Mucosa of stomach (tissue), 1 donor: ENCODE data around the gene PCNX3.

ENCODE experiments used
- H3K27me3 ChIP-seq: one replicate; pipeline ENCODE4 v1.7.0; 2013; ENCODE audit warnings: mild to moderate bottlenecking, low read length; ENCODE audit not compliant: control insufficient read depth, insufficient read depth
- H3K36me3 ChIP-seq: one replicate; pipeline ENCODE4 v1.7.0; 2013; ENCODE audit warnings: low read length; ENCODE audit not compliant: control insufficient read depth, insufficient read depth
- H3K4me1 ChIP-seq: one replicate; pipeline ENCODE4 v1.7.0; 2013; ENCODE audit warnings: mild to moderate bottlenecking, low read length; ENCODE audit not compliant: control insufficient read depth, insufficient read depth
- H3K4me3 ChIP-seq: one replicate; pipeline ENCODE4 v1.7.0; 2013; ENCODE audit warnings: low read length
- H3K9ac ChIP-seq: one replicate; pipeline ENCODE4 v1.7.0; 2013; ENCODE audit warnings: mild to moderate bottlenecking, low read length, moderate library complexity
- H3K9me3 ChIP-seq: one replicate; pipeline ENCODE4 v1.7.0; 2013; ENCODE audit warnings: mild to moderate bottlenecking, low read length, moderate library complexity; ENCODE audit not compliant: control insufficient read depth
- donor health status: Pancreatic carcinoma.

Gene PCNX3

DNA sequence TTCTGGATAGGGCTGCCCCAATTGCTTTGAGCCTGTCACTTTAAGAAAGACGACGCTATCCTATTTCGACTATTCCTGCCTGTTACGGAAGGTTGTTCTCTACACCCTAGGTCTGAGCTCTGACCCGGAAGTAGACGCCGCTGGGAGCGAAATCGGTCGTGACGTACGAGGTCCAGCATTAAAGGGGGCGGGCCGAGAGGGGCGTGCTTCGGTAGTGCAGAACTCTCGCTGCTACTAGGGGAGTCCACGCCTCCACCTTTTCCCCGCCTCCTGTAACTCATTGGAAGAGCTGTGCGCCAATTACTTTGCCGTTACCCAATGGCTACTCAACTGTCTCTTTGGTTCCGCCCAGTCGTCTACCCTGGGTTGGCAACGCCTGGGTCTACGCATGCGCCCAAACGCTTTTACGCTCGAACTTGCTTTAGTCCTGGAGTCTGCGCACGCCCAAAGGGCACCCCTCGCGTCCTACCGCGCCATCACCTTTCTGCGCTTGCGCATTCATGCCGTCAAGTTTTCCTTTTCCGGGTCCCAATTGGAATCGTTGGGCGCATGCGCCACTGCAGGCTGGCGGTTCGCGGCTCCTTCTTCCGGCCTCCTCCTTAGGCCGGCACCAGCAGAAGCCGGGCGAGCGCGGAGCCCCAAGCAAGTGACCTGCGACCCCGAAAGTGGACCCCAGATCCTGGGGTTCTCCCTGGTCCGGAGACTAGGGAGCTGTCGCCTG, at the start of gene PCNX3:
Gene PCNX3, plus strand, starts transcription at position 548 of the 721 bp plus-strand sequence. CDS start 536 bp downstream, outside the sequence.
- Histone ChIP-seq H3K9me3 (no peaks in the 10 kb centered on the region), H3K4me1 (peaks cover 38% of the 10 kb centered on the region), H3K4me3 (peak within 1 kb of the TSS; percentile 46), H3K36me3 (no peaks in the 10 kb centered on the region), H3K9ac (peak within 1 kb of the TSS; percentile 93), H3K27me3 (no peaks in the 10 kb centered on the region)

DNA sequence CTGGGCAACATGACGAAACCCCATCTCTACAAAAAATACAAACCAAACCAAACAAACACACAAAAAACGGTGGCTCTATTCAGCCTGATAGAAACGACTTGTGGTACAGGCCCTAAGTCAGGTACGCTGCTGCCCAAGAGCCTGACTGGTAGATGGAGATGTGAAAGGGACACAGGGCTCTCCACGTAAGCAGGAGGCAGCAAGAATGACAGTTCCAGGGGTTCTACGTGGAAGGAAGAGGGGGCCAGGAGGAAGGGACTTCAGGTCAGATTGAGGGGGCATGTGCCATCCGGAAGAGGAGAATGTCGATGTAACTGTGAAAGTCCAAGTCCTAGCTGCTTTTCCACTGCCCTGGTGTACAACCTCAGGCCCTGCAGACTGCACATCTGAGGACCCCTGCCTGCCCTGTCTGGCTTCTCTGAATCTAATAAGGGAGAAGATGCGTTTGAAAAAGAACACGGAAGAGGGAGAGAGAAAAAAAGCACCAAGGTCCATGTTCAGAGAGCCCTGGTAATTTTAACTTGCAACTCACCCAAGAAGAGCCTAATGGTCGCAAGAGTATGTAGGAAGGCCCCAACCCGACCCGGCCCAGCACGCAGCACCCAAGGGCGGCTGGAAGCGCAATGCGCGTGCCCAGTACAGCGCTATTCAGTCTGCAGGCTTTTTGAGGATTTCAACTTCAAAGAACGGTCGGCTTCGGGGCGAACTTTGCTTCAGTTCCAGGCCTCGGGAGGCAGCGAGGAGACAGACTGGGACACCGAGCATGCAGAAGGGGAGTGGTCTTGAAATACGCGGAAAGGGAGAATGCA, 46.2 kb upstream of the PCNX3 start:
- Histone ChIP-seq H3K9ac (peak overlapping the region; percentile 82), H3K4me3 (peak overlapping the region; percentile 91), H3K36me3 (no peaks in the 10 kb centered on the region), H3K4me1 (peaks cover 45% of the 10 kb centered on the region), H3K9me3 (no peaks in the 10 kb centered on the region), H3K27me3 (no peaks in the 10 kb centered on the region)

DNA sequence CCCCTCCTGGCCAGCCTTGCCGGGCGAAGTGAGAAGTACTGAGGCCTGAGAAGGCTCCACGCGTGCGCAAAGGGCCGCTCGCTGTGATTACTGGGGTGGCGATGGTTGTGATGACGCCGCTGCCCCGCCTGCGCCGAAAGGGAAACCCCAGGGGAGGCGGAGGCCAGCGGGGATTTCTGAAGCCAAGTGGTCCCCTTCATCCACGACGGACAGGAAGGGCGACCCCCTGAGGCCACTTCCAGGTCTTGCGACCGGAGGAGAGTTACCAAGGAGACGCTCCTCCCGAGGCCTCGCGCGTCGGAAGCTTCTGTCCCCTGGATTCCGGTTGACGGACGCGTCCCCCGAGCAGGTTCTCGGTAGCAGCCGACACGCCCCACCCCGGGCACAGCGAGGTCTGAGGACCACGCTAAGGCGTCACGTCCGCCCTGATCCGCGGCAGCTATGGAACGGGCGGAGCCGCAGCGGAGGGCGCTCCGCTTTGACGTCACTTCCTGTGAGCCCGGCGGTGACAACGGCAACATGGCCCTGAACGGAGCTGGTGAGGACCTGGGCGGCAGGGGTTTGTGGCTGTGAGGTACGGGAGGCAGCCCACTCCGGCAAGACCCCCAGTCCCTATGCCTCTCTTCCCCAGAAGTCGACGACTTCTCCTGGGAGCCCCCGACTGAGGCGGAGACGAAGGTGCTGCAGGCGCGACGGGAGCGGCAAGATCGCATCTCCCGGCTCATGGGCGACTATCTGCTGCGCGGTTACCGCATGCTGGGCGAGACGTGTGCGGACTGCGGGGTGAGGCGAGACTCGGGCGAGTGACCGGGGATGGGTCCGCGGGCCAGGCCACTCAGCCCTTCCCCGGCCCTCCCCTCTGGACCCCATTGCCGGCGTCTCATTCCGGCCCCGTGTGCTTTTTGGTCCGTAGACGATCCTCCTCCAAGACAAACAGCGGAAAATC, 45.3 kb upstream of the PCNX3 start, which contains the start of gene ZNRD2:
Gene ZNRD2, plus strand, starts transcription at position 505 of the 946 bp plus-strand sequence. Its CDS starts 15 bp downstream, at position 520.
- H3K9me3 ChIP-seq: no peaks in the 10 kb centered on the region
- peak within 1 kb of the TSS; percentile 82 for H3K9ac ChIP-seq
- peaks cover 51% of the 10 kb centered on the region for H3K4me1 ChIP-seq

DNA sequence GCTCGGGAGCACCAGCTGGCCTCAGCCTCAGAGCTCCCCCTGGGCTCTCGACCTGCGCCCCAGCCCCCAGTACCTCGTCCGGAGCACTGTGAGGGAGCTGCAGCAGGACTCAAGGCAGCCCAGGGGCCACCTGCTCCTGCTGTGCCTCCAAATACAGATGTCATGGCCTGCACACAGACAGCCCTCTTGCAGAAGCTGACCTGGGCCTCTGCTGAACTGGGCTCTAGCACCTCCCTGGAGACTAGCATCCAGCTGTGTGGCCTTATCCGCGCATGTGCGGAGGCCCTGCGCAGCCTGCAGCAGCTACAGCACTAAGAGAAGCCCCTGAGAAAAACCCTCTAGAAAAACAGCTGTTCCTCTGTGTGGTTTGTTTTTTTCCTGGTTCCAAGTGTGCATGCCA, 44.2 kb upstream of the PCNX3 start:
- no peak overlapping the region for H3K9ac ChIP-seq
- H3K9me3 ChIP-seq: no peaks in the 10 kb centered on the region
- no peaks in the 10 kb centered on the region for H3K27me3 ChIP-seq
- H3K36me3 ChIP-seq: no peaks in the 10 kb centered on the region
- H3K4me1 ChIP-seq: peaks cover 58% of the 10 kb centered on the region
- H3K4me3 ChIP-seq: peak overlapping the region; percentile 91

More for the DNA sequence above, 45.3 kb upstream of the PCNX3 start, which contains the start of gene ZNRD2:
- no peaks in the 10 kb centered on the region for H3K36me3 ChIP-seq
- peak within 1 kb of the TSS; percentile 91 for H3K4me3 ChIP-seq
- H3K27me3 ChIP-seq: no peaks in the 10 kb centered on the region

DNA sequence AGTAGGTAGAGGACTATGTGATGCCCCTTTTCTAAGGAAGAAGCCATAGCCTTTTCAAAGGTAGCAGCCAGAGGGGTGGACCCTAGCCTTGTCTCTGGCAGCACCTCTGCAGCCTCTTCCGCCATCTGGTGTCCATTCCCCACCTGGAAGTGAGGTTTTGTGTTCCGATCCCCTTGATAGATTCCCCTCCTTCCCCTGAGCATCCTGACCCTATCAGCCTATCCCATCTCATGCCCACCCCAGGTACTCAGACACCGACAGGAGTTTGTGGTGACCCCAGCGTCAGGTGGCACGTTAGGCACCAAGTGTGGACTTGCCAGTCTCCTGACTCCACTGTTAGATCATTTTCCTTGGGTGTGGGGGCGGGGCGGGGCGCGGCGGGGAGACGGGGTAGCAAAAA, 43.6 kb upstream of the PCNX3 start:
- H3K9me3 ChIP-seq: no peaks in the 10 kb centered on the region
- H3K4me3 ChIP-seq: peak overlapping the region; percentile 91
- no peaks in the 10 kb centered on the region for H3K36me3 ChIP-seq
- no peak overlapping the region for H3K9ac ChIP-seq
- no peaks in the 10 kb centered on the region for H3K27me3 ChIP-seq
- peaks cover 63% of the 10 kb centered on the region for H3K4me1 ChIP-seq

DNA sequence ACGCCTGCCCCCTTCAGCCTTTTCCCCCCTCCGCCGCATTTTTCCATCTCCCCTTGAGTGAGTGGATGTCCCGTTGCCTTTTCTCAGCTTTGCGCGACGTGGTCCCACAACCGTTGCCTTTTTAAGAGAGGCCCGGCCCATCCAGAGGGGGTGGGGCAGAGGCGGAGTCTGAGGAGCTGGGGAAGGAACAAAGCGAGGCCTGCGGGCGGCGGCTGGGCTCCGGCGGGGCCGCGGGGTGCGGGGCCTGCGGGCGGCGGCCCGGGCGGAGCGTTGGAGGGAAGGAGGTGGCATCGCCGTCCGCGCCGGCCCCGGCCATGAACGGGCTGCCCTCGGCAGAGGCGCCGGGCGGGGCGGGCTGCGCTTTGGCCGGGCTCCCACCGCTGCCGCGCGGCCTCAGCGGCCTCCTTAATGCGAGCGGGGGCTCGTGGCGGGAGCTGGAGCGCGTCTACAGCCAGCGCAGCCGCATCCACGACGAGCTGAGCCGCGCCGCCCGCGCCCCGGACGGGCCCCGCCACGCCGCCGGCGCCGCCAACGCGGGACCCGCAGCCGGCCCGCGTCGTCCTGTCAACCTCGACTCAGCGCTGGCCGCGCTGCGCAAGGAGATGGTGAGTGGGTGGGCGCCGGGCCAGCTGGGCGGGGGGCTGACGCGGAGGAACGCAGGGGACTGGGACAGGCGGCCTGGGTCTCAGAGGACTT, 43.1 kb upstream of the PCNX3 start, which contains the start of gene FAM89B:
Gene FAM89B, plus strand, starts transcription at position 183 of the 696 bp plus-strand sequence. Its CDS starts 132 bp downstream, at position 315.
- Histone ChIP-seq H3K4me1 (peaks cover 69% of the 10 kb centered on the region), H3K9me3 (no peaks in the 10 kb centered on the region), H3K9ac (peak within 1 kb of the TSS; percentile 33), H3K27me3 (no peaks in the 10 kb centered on the region), H3K4me3 (peak within 1 kb of the TSS; percentile 91), H3K36me3 (no peaks in the 10 kb centered on the region)

DNA sequence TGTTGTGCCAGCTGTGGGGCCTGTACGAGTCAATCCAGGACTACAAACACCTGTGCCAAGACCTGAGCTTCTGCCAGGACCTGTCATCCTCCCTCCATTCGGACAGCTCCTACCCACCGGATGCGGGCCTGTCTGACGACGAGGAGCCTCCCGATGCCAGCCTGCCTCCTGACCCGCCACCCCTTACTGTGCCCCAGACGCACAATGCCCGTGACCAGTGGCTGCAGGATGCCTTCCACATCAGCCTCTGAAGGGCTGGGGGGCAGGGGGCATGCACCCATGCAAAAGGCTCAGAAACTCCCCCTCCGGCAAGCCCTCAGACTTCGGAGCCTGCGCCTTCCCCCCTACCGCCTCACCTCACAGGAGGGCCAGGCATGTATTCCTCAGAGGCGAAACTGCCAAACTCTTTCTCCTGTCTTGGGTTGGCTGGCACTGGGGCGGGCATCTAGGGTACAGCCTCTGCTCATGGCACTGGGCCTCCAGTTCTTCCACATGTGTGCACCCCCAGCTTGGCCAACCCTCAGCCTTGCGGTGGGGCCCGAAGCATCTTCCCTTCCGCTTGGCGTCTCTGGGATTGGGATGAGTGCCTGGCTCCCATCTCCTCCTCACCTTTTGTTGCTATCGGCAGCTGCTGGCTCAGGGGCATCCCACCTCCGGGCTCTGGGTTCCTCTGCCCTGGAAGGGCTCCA, 42.0 kb upstream of the PCNX3 start:
- Histone ChIP-seq H3K27me3 (no peaks in the 10 kb centered on the region), H3K36me3 (no peaks in the 10 kb centered on the region), H3K4me3 (no peak overlapping the region), H3K9ac (peak overlapping the region; percentile 33), H3K4me1 (peaks cover 75% of the 10 kb centered on the region), H3K9me3 (no peaks in the 10 kb centered on the region)

DNA sequence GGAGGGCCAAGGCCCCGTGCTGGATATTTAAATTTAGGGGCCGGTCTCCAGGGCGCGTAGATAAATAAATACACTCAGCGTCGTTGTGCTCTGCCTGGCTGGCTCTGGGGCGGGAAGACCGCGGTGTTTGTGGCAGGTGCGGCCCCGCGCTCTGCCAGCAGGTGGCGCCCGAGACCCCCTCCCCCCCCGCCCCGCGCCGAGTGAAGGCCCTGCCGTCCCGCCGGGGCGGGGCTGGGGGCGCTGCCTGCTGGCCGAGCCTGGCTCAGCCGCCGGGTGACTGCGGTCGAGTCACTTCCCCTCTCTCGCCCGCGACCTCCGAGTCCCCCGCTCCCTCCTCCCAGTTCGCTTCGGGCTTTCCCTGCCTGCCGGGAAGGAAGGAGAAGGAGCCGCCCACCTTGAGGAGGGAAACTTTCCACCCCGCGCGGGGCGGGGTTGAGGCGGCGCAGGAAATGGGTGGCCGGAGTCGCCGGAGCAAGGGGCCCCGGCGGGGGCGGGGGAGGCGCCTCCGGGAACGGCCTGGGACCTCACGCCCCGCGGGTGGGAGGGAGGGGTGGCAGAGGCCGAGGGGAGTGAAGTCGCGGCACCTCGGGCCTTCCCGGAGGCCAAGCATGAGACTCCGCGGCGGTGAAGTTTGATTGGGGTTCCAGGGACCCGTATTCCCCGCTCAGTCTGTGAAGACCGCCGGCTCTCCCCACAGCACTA, 41.3 kb upstream of the PCNX3 start:
- H3K4me1 ChIP-seq: peaks cover 74% of the 10 kb centered on the region
- H3K36me3 ChIP-seq: no peaks in the 10 kb centered on the region

DNA sequence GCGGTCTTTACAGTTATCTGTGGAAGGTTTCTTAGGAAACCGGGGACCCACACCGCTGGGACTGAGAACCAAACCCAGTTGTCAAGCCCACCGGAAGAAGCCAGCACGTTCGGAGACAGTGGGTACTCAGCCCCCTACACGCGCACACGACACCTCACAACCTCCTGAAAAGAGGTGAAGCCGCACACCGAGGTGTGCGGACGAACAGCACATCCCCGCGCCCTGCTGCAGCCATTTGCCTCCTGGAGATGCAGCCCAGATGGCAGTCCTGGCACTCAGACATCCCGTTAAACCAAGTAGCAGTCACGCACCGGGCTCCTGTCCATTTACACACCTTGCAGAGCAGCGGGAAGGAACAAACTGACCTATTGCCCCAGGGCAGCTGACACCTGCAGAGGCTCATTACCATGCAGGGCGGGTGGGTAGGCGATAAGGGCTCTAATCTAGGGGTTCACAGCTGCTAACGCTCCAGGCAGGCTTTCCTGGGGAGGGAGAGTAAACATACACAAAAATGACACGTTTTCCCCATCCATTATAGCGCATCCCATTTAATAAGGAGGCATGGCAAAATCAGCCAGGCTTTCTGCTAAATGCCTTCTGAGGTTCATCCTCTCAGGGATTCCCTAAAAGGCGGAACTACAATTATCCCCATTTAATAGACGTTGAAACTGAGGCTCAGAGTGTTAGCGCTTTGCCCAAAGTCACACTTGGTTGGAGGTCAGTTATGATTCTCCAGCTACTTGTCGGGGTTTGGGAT, 40.6 kb upstream of the PCNX3 start:
- H3K27me3 ChIP-seq: no peaks in the 10 kb centered on the region
- peak overlapping the region; percentile 50 for H3K9ac ChIP-seq
- no peaks in the 10 kb centered on the region for H3K9me3 ChIP-seq
- H3K36me3 ChIP-seq: peaks cover under 1% of the 10 kb centered on the region
- H3K4me1 ChIP-seq: peaks cover 70% of the 10 kb centered on the region
- H3K4me3 ChIP-seq: peak overlapping the region; percentile 37

More for the DNA sequence above, 41.3 kb upstream of the PCNX3 start:
- H3K9me3 ChIP-seq: no peaks in the 10 kb centered on the region
- peak overlapping the region; percentile 50 for H3K9ac ChIP-seq
- peak overlapping the region; percentile 37 for H3K4me3 ChIP-seq
- no peaks in the 10 kb centered on the region for H3K27me3 ChIP-seq
